ENCODE results near the gene CCDC148.

DNA sequence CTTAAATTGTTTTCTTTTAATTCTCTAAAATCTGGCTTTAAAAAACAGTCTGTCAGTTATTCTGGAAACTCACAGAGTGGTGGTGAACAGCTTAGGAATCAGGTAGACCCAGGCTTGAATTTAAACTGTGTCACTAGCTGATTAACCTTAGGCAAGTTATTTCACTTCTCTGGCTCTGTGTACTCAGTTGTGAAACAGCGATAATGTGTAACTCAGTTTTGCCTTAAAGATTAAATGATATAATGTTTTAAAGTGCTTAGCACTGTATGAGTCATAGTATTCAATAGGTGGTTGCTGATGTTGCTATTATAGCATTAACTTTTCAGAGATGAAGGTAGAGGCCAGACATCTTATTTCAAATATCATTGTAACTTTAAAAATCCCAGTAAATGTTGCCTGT, 40.9 kb upstream of the CCDC148 start:
- TF ChIP-seq, protein P1, sequence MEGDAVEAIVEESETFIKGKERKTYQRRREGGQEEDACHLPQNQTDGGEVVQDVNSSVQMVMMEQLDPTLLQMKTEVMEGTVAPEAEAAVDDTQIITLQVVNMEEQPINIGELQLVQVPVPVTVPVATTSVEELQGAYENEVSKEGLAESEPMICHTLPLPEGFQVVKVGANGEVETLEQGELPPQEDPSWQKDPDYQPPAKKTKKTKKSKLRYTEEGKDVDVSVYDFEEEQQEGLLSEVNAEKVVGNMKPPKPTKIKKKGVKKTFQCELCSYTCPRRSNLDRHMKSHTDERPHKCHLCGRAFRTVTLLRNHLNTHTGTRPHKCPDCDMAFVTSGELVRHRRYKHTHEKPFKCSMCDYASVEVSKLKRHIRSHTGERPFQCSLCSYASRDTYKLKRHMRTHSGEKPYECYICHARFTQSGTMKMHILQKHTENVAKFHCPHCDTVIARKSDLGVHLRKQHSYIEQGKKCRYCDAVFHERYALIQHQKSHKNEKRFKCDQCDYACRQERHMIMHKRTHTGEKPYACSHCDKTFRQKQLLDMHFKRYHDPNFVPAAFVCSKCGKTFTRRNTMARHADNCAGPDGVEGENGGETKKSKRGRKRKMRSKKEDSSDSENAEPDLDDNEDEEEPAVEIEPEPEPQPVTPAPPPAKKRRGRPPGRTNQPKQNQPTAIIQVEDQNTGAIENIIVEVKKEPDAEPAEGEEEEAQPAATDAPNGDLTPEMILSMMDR (conservative IDR thresholded peaks at IDR 0.05; ENCODE audit: low read depth in 2 of 2), result no peak
- TF ChIP-seq, protein P2, sequence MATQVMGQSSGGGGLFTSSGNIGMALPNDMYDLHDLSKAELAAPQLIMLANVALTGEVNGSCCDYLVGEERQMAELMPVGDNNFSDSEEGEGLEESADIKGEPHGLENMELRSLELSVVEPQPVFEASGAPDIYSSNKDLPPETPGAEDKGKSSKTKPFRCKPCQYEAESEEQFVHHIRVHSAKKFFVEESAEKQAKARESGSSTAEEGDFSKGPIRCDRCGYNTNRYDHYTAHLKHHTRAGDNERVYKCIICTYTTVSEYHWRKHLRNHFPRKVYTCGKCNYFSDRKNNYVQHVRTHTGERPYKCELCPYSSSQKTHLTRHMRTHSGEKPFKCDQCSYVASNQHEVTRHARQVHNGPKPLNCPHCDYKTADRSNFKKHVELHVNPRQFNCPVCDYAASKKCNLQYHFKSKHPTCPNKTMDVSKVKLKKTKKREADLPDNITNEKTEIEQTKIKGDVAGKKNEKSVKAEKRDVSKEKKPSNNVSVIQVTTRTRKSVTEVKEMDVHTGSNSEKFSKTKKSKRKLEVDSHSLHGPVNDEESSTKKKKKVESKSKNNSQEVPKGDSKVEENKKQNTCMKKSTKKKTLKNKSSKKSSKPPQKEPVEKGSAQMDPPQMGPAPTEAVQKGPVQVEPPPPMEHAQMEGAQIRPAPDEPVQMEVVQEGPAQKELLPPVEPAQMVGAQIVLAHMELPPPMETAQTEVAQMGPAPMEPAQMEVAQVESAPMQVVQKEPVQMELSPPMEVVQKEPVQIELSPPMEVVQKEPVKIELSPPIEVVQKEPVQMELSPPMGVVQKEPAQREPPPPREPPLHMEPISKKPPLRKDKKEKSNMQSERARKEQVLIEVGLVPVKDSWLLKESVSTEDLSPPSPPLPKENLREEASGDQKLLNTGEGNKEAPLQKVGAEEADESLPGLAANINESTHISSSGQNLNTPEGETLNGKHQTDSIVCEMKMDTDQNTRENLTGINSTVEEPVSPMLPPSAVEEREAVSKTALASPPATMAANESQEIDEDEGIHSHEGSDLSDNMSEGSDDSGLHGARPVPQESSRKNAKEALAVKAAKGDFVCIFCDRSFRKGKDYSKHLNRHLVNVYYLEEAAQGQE (IDR thresholded peaks at IDR 0.05; ENCODE audit: unreplicated experiment), result no peak
- TF ChIP-seq EZH2 (IDR thresholded peaks at IDR 0.05; ENCODE audit: low read depth, unreplicated experiment) (no peak), POLR2AphosphoS5 (IDR thresholded peaks at IDR 0.05; ENCODE audit: low read depth) (no peak), EZH2phosphoT487 (IDR thresholded peaks at IDR 0.05; ENCODE audit: unreplicated experiment) (no peak), ZNF114 (CRISPR knock-in tag; IDR thresholded peaks at IDR 0.05) (no peak), CREB1 (CRISPR knock-in tag; IDR thresholded peaks at IDR 0.05; ENCODE audit: low read depth) (no peak), JUNB (IDR thresholded peaks at IDR 0.05; ENCODE audit: unreplicated experiment) (no peak), NANOG (IDR thresholded peaks at IDR 0.05; ENCODE audit: borderline replicate concordance) (no peak), ZNF331 (CRISPR knock-in tag; IDR thresholded peaks at IDR 0.05; ENCODE audit: low read depth) (no peak)
- TF ChIP-seq, protein P3, sequence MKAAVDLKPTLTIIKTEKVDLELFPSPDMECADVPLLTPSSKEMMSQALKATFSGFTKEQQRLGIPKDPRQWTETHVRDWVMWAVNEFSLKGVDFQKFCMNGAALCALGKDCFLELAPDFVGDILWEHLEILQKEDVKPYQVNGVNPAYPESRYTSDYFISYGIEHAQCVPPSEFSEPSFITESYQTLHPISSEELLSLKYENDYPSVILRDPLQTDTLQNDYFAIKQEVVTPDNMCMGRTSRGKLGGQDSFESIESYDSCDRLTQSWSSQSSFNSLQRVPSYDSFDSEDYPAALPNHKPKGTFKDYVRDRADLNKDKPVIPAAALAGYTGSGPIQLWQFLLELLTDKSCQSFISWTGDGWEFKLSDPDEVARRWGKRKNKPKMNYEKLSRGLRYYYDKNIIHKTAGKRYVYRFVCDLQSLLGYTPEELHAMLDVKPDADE (IDR thresholded peaks at IDR 0.05), result no peak

Measured in GM23338 (cell line).